ENCODE data around the gene EGFL6.
A peak's percentile ranks its signal among the peaks of the same experiment; 100 is the strongest.

EGFL6 gene, protein sequence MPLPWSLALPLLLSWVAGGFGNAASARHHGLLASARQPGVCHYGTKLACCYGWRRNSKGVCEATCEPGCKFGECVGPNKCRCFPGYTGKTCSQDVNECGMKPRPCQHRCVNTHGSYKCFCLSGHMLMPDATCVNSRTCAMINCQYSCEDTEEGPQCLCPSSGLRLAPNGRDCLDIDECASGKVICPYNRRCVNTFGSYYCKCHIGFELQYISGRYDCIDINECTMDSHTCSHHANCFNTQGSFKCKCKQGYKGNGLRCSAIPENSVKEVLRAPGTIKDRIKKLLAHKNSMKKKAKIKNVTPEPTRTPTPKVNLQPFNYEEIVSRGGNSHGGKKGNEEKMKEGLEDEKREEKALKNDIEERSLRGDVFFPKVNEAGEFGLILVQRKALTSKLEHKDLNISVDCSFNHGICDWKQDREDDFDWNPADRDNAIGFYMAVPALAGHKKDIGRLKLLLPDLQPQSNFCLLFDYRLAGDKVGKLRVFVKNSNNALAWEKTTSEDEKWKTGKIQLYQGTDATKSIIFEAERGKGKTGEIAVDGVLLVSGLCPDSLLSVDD

DNA sequence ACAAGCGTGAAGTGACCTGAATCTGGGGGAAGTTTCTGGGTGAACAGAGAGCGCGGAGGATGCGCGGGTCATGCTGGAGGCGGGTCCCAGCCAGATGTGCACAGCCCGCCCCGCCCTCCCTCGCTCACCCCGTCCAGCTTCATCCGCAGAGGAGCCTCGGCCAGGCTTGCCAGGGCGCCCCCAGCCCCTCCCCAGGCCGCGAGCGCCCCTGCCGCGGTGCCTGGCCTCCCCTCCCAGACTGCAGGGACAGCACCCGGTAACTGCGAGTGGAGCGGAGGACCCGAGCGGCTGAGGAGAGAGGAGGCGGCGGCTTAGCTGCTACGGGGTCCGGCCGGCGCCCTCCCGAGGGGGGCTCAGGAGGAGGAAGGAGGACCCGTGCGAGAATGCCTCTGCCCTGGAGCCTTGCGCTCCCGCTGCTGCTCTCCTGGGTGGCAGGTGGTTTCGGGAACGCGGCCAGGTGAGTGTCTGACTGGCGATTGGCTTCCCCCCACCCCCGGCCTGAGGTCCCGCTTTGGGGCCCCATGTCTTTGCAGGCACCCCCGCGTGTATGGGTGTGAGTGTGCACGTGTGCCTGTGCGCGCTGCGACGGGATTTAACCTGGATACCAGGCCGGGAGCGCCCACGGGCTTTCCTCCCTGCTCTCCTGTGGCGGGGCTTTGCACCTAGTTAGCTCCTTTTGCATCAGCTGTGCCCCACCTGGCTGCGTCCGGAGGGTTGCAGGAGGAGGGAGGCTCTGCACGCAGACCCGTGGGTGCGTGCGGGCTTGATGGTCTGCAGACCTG is at the start of gene EGFL6:
Gene EGFL6, plus strand, starts transcription at position 123 of the 782 bp plus-strand sequence. Its CDS starts 261 bp downstream, at position 384.
- peak; percentile 17 for DNase-seq (ENCODE audit: low spot score)
- TF ChIP-seq, protein P1, sequence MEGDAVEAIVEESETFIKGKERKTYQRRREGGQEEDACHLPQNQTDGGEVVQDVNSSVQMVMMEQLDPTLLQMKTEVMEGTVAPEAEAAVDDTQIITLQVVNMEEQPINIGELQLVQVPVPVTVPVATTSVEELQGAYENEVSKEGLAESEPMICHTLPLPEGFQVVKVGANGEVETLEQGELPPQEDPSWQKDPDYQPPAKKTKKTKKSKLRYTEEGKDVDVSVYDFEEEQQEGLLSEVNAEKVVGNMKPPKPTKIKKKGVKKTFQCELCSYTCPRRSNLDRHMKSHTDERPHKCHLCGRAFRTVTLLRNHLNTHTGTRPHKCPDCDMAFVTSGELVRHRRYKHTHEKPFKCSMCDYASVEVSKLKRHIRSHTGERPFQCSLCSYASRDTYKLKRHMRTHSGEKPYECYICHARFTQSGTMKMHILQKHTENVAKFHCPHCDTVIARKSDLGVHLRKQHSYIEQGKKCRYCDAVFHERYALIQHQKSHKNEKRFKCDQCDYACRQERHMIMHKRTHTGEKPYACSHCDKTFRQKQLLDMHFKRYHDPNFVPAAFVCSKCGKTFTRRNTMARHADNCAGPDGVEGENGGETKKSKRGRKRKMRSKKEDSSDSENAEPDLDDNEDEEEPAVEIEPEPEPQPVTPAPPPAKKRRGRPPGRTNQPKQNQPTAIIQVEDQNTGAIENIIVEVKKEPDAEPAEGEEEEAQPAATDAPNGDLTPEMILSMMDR (IDR thresholded peaks at IDR 0.05; ENCODE audit: extremely low read depth, insufficient read depth, missing control alignments) = no peak
- in situ Hi-C loops (cut with MboI; ENCODE audit: low pct_unique_long_range_greater_than_20kb, low sequenced_read_pairs, unreplicated experiment) = no loop called here

DNA sequence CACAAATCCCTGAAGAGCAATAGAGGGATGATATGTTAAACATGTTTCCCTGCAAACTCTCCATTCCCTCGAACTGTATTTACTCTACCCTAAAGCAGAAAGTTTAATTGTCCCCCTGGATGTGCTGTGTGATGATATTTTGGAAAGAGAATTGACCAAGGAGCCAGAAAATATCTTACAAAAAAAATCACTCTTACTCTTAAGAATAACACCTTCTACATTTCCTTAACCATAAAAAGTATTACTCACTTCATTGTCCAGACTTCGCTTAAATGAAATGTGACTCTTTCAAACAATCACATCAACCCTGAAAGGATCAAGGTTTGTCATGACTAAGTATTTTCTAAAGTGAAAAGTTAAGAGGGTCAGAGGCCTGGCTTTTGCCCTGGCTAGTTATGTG is 49.0 kb upstream of the EGFL6 start:
- in situ Hi-C loops (cut with MboI; ENCODE audit: low pct_unique_long_range_greater_than_20kb, low sequenced_read_pairs, unreplicated experiment) = no loop called here
- TF ChIP-seq, protein P1 (IDR thresholded peaks at IDR 0.05; ENCODE audit: extremely low read depth, insufficient read depth, missing control alignments) = no peak
- no peak for DNase-seq (ENCODE audit: low spot score)

DNA sequence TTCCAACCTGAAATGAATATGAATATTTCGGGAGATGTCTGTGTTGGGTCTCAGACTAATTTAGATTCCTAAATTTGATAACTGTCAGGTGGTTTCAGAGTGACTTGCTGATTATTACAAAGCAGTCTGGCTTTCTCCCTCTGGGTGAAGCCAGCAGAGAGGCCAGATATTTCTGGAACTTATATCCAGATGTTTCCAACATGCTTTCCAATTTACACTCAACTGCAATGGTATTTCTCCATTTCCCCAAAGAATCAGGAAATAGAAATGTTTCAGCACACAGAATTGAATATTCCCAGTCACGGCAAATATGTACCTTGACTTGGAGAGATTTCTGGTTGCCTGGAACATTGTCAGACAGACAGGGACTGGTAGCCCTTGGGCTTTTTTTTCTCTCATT is 48.5 kb upstream of the EGFL6 start:
- TF ChIP-seq, protein P1 (IDR thresholded peaks at IDR 0.05; ENCODE audit: extremely low read depth, insufficient read depth, missing control alignments) = no peak
- in situ Hi-C loops (cut with MboI; ENCODE audit: low pct_unique_long_range_greater_than_20kb, low sequenced_read_pairs, unreplicated experiment) = no loop called here
- DNase-seq (ENCODE audit: low spot score) = no peak

DNA sequence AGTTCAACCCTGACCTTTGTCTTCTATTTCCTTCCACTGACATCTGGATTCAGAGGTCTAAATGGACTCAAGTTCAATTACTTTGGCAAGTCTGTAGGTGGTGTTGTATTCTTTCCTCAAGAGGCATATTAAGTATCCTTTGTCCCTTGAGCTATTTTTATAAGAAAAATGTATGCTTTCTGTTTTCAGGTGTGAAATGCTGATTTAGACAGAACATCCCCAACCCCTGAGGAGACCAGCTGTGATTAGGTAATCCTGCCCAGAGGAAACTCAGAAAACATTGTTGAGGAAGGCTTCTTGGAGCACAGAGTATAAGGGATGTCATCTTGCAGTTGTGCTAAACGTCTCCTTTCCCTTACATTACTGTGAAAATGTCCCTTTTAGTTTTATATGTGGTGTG is 46.6 kb upstream of the EGFL6 start:
- in situ Hi-C loops (cut with MboI; ENCODE audit: low pct_unique_long_range_greater_than_20kb, low sequenced_read_pairs, unreplicated experiment) = no loop called here
- DNase-seq (ENCODE audit: low spot score) = no peak
- TF ChIP-seq, protein P1 (IDR thresholded peaks at IDR 0.05; ENCODE audit: extremely low read depth, insufficient read depth, missing control alignments) = no peak

DNA sequence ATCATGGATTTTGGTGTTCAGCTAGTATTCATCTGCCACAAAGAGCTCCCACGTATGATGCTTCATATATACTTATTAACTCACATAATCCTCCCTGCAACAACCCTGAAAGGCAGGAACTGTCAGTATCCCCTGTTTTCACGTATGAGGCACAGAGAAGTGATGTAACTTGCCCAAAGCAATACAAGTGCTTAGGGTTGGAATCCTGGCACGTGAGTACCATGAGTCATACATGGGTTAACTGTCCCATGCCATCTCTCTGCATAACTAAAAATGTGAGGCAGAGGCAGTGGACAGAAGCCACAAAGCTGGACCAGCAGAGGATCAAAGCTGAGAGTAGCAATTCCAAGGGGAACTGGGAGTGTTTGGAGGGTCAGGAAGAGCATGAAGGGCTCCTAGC is 35.7 kb upstream of the EGFL6 start:
- TF ChIP-seq, protein P1 (IDR thresholded peaks at IDR 0.05; ENCODE audit: extremely low read depth, insufficient read depth, missing control alignments) = no peak
- DNase-seq (ENCODE audit: low spot score) = no peak
- in situ Hi-C loops (cut with MboI; ENCODE audit: low pct_unique_long_range_greater_than_20kb, low sequenced_read_pairs, unreplicated experiment) = no loop called here

DNA sequence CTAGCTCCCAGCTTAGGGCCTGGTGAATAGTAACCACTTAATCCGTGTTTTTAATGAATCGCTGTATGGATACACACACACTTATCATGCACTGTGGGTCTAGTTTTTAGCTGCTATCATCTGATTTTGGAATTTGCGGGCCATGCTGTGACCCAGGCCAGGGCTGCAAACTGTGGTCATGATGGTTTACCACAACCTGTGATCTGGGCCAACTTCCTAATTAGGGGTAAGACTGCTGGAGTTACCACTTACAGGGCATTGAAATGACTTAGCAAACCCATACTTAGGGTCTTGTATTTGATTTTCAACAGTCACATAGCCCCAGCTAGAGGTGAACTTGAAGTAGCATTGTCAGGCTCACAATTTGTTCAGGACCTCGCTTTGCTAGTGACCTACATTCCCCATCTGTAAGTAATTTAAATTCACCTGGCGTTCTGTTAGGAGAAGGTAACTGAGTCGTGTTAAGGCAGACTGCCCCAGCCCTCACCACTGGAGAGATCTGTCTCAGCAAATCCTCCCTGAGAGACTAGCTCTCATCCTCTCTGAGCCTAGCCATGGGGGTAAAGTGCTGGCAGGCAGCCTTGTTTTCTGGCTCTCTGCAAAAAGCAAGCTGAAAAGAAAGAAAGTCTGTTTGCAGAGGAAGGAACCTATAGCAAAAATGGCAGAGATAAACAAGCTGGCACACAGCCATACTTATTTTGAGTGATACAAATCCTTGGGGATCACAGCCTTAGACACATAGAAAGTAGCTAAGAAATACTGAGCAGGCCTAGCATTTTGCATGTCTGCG is 33.8 kb upstream of the EGFL6 start:
- in situ Hi-C loops (cut with MboI; ENCODE audit: low pct_unique_long_range_greater_than_20kb, low sequenced_read_pairs, unreplicated experiment) = no loop called here

More for the DNA sequence above, 33.8 kb upstream of the EGFL6 start:
- TF ChIP-seq, protein P1 (IDR thresholded peaks at IDR 0.05; ENCODE audit: extremely low read depth, insufficient read depth, missing control alignments) = no peak
- no peak for DNase-seq (ENCODE audit: low spot score)

All from GM13977 (cell line).